Spinal cord (tissue), 10 donors: Measurements from ENCODE around the gene HCRTR2. TPM values are rescaled to one million over a fixed set of nuclear protein-coding genes. Genes with fewer than 3 reads are reported as not detected.
"Not testable (repeated sequence)": the region's sequence is repeated elsewhere in the genome, so short reads cannot be mapped to it uniquely, and the experiment has no call there.

Source experiments
- DNase-seq, 6 donors: peaks; one replicate each; pipeline versions ENCODE4 v3.0.0 to v3.0.0-alpha.2; 2013 to 2015; ENCODE audit warnings: low spot score in 6 of 6, low read depth in 4 of 6
- H3K27ac ChIP-seq: one replicate; pipeline ENCODE4 v1.5.1; 2013; ENCODE audit warnings: low read depth, low read length, control low read depth
- H3K27me3 ChIP-seq: one replicate; pipeline ENCODE4 v1.6.1; 2013; ENCODE audit warnings: low read length; ENCODE audit not compliant: control insufficient read depth, insufficient read depth
- H3K36me3 ChIP-seq: one replicate; pipeline ENCODE4 v1.6.1; 2013; ENCODE audit warnings: low read length; ENCODE audit not compliant: control insufficient read depth, insufficient read depth
- H3K4me1 ChIP-seq: one replicate; pipeline ENCODE4 v1.6.1; 2013; ENCODE audit warnings: low read length; ENCODE audit not compliant: control insufficient read depth, insufficient read depth
- H3K4me3 ChIP-seq: one replicate; pipeline ENCODE4 v1.5.1; 2013; ENCODE audit warnings: low read depth, low read length, control low read depth
- H3K9me3 ChIP-seq: one replicate; pipeline ENCODE4 v1.6.1; 2013; ENCODE audit warnings: low read length; ENCODE audit not compliant: control insufficient read depth, insufficient read depth
- WGBS: methylation state at CpG from one replicate; pipeline ENCODE4 v1.1.5; 2013; ENCODE audit warnings: missing lambda C conversion rate; ENCODE audit not compliant: insufficient coverage; 5-methylcytosine and 5-hydroxymethylcytosine counted together
- polyA plus RNA-seq, 2 donors: library from polyadenylated mRNA; unstranded; fragments of 120-200 nt; gene quantifications; one replicate each; pipeline ENCODE4 v1.2.1, GENCODE V29; 2013; ENCODE audit not compliant: insufficient read length in 2 of 2
- total RNA-seq, 2 donors: library from RNA; depleted of rRNA in 1 of 2; stranded (reverse); fragments of 120-200 nt in 1 of 2; fragments of >200 nt in 1 of 2; gene quantifications; one replicate each; pipeline versions ENCODE4 v1.2.3 to v1.2.4, GENCODE V29; 2013 to 2014
- donor health status: healthy.

HCRTR2 gene
- total and polyA plus RNA-seq, 4 donors, result 2.8 to 11.6 (median 5.5) TPM

DNA sequence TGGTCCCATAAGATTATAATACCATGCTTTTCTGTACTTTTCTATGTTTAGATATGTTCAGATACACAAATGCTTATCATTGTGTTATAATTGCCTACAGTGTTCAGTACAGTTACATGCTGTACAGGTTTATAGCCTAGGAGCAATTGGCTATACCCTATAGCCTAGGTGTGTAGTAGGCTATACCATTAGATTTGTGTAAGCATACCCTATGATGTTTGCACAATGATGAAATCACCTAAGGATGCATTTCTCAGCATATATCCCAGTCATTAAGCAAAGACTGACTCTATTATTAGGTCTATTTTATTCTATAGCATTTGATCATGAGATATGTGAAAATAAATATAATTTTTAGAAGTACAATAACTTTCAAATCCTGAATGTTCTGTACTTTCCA is 36.6 kb downstream of the HCRTR2 start:
- Histone ChIP-seq H3K4me3 (no peak overlapping the region), H3K9me3 (no peaks in the 10 kb centered on the region), H3K27ac (no peak overlapping the region), H3K27me3 (no peaks in the 10 kb centered on the region), H3K4me1 (no peaks in the 10 kb centered on the region), H3K36me3 (no peaks in the 10 kb centered on the region)
- DNase-seq, result no peak

GRCh38 chr6:55212156-55212555 is 37.8 kb downstream of the HCRTR2 start:
- no peaks in the 10 kb centered on the region for H3K27me3 ChIP-seq
- H3K9me3 ChIP-seq, result no peaks in the 10 kb centered on the region
- no peak overlapping the region for H3K4me3 ChIP-seq
- H3K36me3 ChIP-seq, result no peaks in the 10 kb centered on the region
- WGBS, result 100% methylated on average over 1 of the region's 2 CpGs
- H3K4me1 ChIP-seq, result no peaks in the 10 kb centered on the region
- no peak for DNase-seq
- no peak overlapping the region for H3K27ac ChIP-seq

DNA sequence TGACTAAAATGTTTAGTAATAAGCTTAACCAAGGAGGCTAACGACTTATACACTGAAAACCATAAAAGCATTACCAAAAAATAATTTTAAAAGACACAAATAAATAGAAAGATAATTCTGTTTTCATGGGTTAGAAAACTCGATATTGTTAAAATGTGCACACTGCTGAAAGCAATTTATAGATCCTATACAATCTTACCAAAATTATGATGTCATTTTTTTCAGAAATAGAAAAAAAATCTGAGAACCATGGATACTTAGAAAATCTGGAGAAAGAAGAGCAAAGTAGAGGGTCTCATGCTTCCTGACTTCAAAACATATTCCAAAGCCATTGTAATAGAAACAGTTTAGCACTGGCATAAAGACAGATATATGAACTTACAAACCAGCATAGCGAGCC is 46.6 kb downstream of the HCRTR2 start:
- Histone ChIP-seq H3K36me3 (no peaks in the 10 kb centered on the region), H3K4me1 (no peaks in the 10 kb centered on the region), H3K27ac (no peak overlapping the region), H3K27me3 (no peaks in the 10 kb centered on the region), H3K4me3 (no peak overlapping the region), H3K9me3 (no peaks in the 10 kb centered on the region)
- no CpG with 5 or more reads among the region's 3 CpGs for WGBS
- no peak for DNase-seq

GRCh38 chr6:55227862-55228261 is 53.5 kb downstream of the HCRTR2 start:
- Histone ChIP-seq H3K9me3 (no peaks in the 10 kb centered on the region), H3K36me3 (no peaks in the 10 kb centered on the region)
- WGBS, result 20% methylated on average over 1 of the region's 2 CpGs

GRCh38 chr6:55239099-55239498 is 64.8 kb downstream of the HCRTR2 start:
- WGBS, result no CpG with 5 or more reads among the region's 1 CpG
- H3K36me3 ChIP-seq, result no peaks in the 10 kb centered on the region
- no peaks in the 10 kb centered on the region for H3K27me3 ChIP-seq
- DNase-seq, result peak in 2 of 6 donors; percentile 32 to 59
- H3K4me3 ChIP-seq, result no peak overlapping the region
- H3K9me3 ChIP-seq, result no peaks in the 10 kb centered on the region
- no peaks in the 10 kb centered on the region for H3K4me1 ChIP-seq
- H3K27ac ChIP-seq, result no peak overlapping the region

More at GRCh38 chr6:55227862-55228261, 53.5 kb downstream of the HCRTR2 start:
- H3K4me3 ChIP-seq, result no peak overlapping the region
- no peaks in the 10 kb centered on the region for H3K27me3 ChIP-seq
- no peak for DNase-seq
- no peaks in the 10 kb centered on the region for H3K4me1 ChIP-seq
- H3K27ac ChIP-seq, result no peak overlapping the region

DNA sequence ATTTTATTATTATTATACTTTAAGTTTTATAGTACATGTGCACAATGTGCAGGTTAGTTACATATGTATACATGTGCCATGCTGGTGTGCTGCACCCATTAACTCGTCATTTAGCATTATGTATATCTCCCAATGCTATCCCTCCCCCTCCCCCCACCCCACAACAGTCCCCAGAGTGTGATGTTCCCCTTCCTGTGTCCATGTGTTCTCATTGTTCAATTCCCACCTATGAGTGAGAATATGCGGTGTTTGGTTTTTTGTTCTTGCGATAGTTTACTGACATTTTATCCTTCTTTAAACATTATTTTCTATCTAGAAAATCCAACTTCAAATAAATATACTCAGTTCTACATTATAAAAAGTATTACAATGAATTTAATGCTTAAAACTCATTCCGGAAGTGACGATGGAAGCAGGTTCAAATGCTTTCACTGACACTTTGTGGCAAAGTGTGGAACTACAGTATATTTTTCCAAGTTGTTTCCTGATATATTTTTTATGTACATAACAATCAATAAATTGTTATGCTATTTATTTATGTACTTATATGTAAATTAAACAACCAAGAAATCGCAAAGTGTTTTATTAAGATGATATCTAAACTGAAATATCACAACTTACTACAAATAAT is 66.8 kb downstream of the HCRTR2 start:
- DNase-seq, result peak in 3 of 6 donors; percentile 14 to 81 (median 49)
- not testable (repeated sequence) for H3K4me3 ChIP-seq, H3K27ac ChIP-seq, H3K4me1 ChIP-seq, H3K9me3 ChIP-seq, H3K27me3 ChIP-seq, H3K36me3 ChIP-seq
- WGBS, result no CpG with 5 or more reads among the region's 6 CpGs

GRCh38 chr6:55250400-55250799 is 76.1 kb downstream of the HCRTR2 start:
- no peaks in the 10 kb centered on the region for H3K27me3 ChIP-seq
- H3K36me3 ChIP-seq, result no peaks in the 10 kb centered on the region
- no CpG with 5 or more reads among the region's 1 CpG for WGBS
- H3K4me3 ChIP-seq, result no peak overlapping the region
- no peaks in the 10 kb centered on the region for H3K9me3 ChIP-seq
- H3K27ac ChIP-seq, result no peak overlapping the region
- H3K4me1 ChIP-seq, result no peaks in the 10 kb centered on the region
- no peak for DNase-seq

- Histone ChIP-seq H3K4me3 (no peak overlapping the region), H3K27me3 (no peaks in the 10 kb centered on the region), H3K27ac (no peak overlapping the region), H3K36me3 (no peaks in the 10 kb centered on the region), H3K9me3 (no peaks in the 10 kb centered on the region), H3K4me1 (no peaks in the 10 kb centered on the region)
- peak in 1 of 6 donors; percentile 80 for DNase-seq
- 39% methylated on average over 6 of the region's 10 CpGs for WGBS
Measured at GRCh38 chr6:55255113-55255512, 80.8 kb downstream of the HCRTR2 start.

DNA sequence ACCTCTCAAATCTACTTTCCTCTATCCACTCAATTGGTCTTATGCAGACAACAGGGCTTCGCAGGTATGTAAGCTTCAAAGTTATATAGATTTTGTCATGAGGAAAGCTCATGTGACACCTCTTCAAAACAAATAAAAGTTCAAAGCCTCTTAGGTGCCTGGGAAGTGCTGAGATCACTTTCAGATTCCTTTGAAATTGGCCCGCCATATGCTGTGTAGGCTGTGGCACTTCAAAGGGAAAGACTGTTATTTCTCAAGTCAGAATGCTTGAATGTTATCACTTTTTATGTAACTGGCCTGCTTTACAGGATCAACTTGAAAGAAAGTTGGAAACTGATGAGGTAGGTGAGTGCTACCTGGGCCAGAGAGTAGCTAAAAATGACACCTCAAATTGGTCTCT is 85.9 kb downstream of the HCRTR2 start:
- Histone ChIP-seq H3K27me3 (no peaks in the 10 kb centered on the region), H3K4me1 (no peaks in the 10 kb centered on the region), H3K36me3 (no peaks in the 10 kb centered on the region), H3K4me3 (no peak overlapping the region), H3K9me3 (no peaks in the 10 kb centered on the region), H3K27ac (no peak overlapping the region)
- 100% methylated on average over 1 of the region's 2 CpGs for WGBS
- no peak for DNase-seq

- no peak for DNase-seq
- Histone ChIP-seq H3K36me3 (no peaks in the 10 kb centered on the region), H3K4me1 (no peaks in the 10 kb centered on the region), H3K9me3 (no peaks in the 10 kb centered on the region), H3K4me3 (no peak overlapping the region), H3K27me3 (no peaks in the 10 kb centered on the region), H3K27ac (no peak overlapping the region)
- no CpG with 5 or more reads among the region's 4 CpGs for WGBS
Measured at GRCh38 chr6:55265409-55266114, 91.2 kb downstream of the HCRTR2 start.
